H1 (cell line): ENCODE measurements around the gene BRK1. TPM values are rescaled to one million over a fixed set of nuclear protein-coding genes. Genes with fewer than 3 reads are reported as not detected.

ENCODE experiments used
- CTCF ChIP-seq, 3 experiments: IDR thresholded peaks; 1 replicate in 2 of 3; 2 replicates in 1 of 3; pipeline versions ENCODE4 v1.5.1 to v1.6.1; 2011; ENCODE audit warnings: low read length in 3 of 3, mild to moderate bottlenecking in 3 of 3, inconsistent platforms in 2 of 3, low read depth in 1 of 3, moderate library complexity in 1 of 3; ENCODE audit not compliant: insufficient read depth in 1 of 3; ENCODE audit errors: control extremely low read depth in 1 of 3
- PHF8 ChIP-seq: fragments of 200-600 bp; sonication (generic); conservative IDR thresholded peaks from 2 replicates; pipeline ENCODE4 v1.7.1; 2012; ENCODE audit warnings: low read depth, mild to moderate bottlenecking, inconsistent platforms, low read length, moderate library complexity
- RFX5 ChIP-seq: IDR thresholded peaks from 2 replicates; pipeline ENCODE4 v1.6.1; 2011; ENCODE audit warnings: low read depth, low read length, improper control_type of control experiment, borderline replicate concordance
- TCF12 ChIP-seq: IDR thresholded peaks from 2 replicates; pipeline ENCODE4 v1.6.1; 2011; ENCODE audit warnings: low read depth, mild to moderate bottlenecking, low read length
- polyA plus RNA-seq, 7 experiments: library from polyadenylated mRNA; depleted of rRNA in 3 of 7; stranded (reverse) in 5 of 7; unstranded in 2 of 7; fragments of >200 nt in 5 of 7; fragments of 200-250 nt in 2 of 7; gene quantifications; 1 replicate in 5 of 7; 2 replicates in 1 of 7; 4 replicates in 1 of 7; pipeline versions ENCODE4 v1.2.1 to v1.2.3, GENCODE V29; 2011 to 2013; ENCODE audit warnings: missing spikeins in 2 of 7, mixed read lengths in 2 of 7
- total RNA-seq: library from RNA; stranded (reverse); fragmentation: NEBNext Ultra II Directional; extraction: Animal tissue kit (Norgen Biotek cat#: 25700); gene quantifications from 2 replicates; pipeline ENCODE4 v1.2.1, GENCODE V29; 2021

BRK1 gene
- total and polyA plus RNA-seq, 2 of the 8 experiments (the other 6 are each of a cell fraction or from before 2014, with no cell fraction given), result 137 to 164 TPM

GRCh38 chr3:10150987-10151386 is 35.5 kb downstream of the BRK1 start (continued):
- TF ChIP-seq CTCF (IDR thresholded peaks at IDR 0.05; ENCODE audit: control extremely low read depth in 1 of 3, insufficient read depth in 1 of 3, low read depth in 1 of 3, low read length in 3 of 3) (no peak), RFX5 (no peak), PHF8 (no peak), TCF12 (no peak)
